OCI-LY1 (cell line): ENCODE measurements around the gene IGF2BP2.

Experiments used
- H2AFZ ChIP-seq: fragments of 200-600 bp; sonication (generic), shearing (Covaris generic); 2 replicates; pipeline ENCODE4 v1.6.0; 2014; ENCODE audit warnings: antibody characterized with exemption, mild to moderate bottlenecking, low read length
- H3F3A ChIP-seq: fragments of 200-600 bp; sonication (generic), shearing (Covaris generic); 2 replicates; pipeline ENCODE4 v1.6.0; 2014; ENCODE audit warnings: mild to moderate bottlenecking, antibody characterized with exemption, low read length, moderate library complexity; ENCODE audit not compliant: insufficient read depth
- H3K27ac ChIP-seq: fragments of 200-600 bp; sonication (generic); 2 replicates; pipeline ENCODE4 v1.5.1; 2014; ENCODE audit warnings: low read length, mixed run types, mild to moderate bottlenecking, low read depth; ENCODE audit not compliant: poor library complexity, severe bottlenecking
- H3K27me3 ChIP-seq: fragments of 200-600 bp; sonication (generic); 2 replicates; pipeline ENCODE4 v1.6.0; 2014; ENCODE audit warnings: antibody characterized with exemption, mild to moderate bottlenecking, low read length, moderate library complexity; ENCODE audit not compliant: insufficient read depth
- H3K36me3 ChIP-seq: fragments of 200-600 bp; sonication (generic); 2 replicates; pipeline ENCODE4 v1.6.1; 2014; ENCODE audit warnings: mild to moderate bottlenecking, antibody characterized with exemption, low read length, moderate library complexity, mixed read lengths; ENCODE audit not compliant: insufficient read depth
- H3K4me1 ChIP-seq: fragments of 200-600 bp; sonication (generic); 2 replicates; pipeline ENCODE4 v1.5.1; 2014; ENCODE audit warnings: mild to moderate bottlenecking, low read length, moderate library complexity; ENCODE audit not compliant: insufficient read depth, severe bottlenecking
- H3K4me2 ChIP-seq: fragments of 200-600 bp; sonication (generic), shearing (Covaris generic); 2 replicates; pipeline ENCODE4 v1.6.1; 2014; ENCODE audit warnings: low read length
- H3K4me3 ChIP-seq: fragments of 200-600 bp; sonication (generic); 2 replicates; pipeline ENCODE4 v1.5.1; 2014; ENCODE audit warnings: low read length, low read depth, mild to moderate bottlenecking, mixed read lengths; ENCODE audit not compliant: poor library complexity, severe bottlenecking
- H3K79me2 ChIP-seq: fragments of 200-600 bp; shearing (Covaris generic); 2 replicates; pipeline ENCODE4 v1.6.1; 2016; ENCODE audit warnings: mixed run types, low read length, mixed read lengths; ENCODE audit not compliant: insufficient read depth
- H3K9ac ChIP-seq: fragments of 200-600 bp; sonication (generic), shearing (Covaris generic); 2 replicates; pipeline ENCODE4 v1.6.1; 2014; ENCODE audit warnings: mild to moderate bottlenecking, low read length, mixed read lengths
- H3K9me2 ChIP-seq: fragments of 200-600 bp; sonication (generic), shearing (Covaris generic); 2 replicates; pipeline ENCODE4 v1.6.1; 2014; ENCODE audit warnings: low read depth, mild to moderate bottlenecking, low read length, mixed read lengths
- H3K9me3 ChIP-seq: fragments of 200-600 bp; shearing (Covaris generic); 2 replicates; pipeline ENCODE4 v1.6.1; 2014; ENCODE audit warnings: low read length, mixed read lengths
- H4K20me1 ChIP-seq: fragments of 200-600 bp; sonication (generic), shearing (Covaris generic); 2 replicates; pipeline ENCODE4 v1.6.0; 2016; ENCODE audit warnings: mild to moderate bottlenecking, low read length; ENCODE audit not compliant: insufficient read depth
- CTCF ChIP-seq: fragments of 200-600 bp; sonication (generic), shearing (Covaris generic); IDR thresholded peaks from 2 replicates; pipeline ENCODE4 v1.5.1; 2017; ENCODE audit warnings: mild to moderate bottlenecking, antibody characterized with exemption, low read length, moderate library complexity, mixed read lengths
- EZH2 ChIP-seq: fragments of 200-600 bp; sonication (generic), shearing (Covaris generic); IDR thresholded peaks from 2 replicates; pipeline ENCODE4 v1.8.0; 2017; ENCODE audit warnings: borderline replicate concordance, mixed run types, mild to moderate bottlenecking, antibody characterized with exemption, low read length, moderate library complexity, mixed read lengths

IGF2BP2 gene

GRCh38 chr3:185825639-185826481 lies 1.0 kb upstream of the IGF2BP2 start:
- H3K4me2 ChIP-seq: peak overlapping the region; percentile 24; the same call in 1 of the 2 replicates
- no peaks in the 10 kb centered on the region for H3K9me2 ChIP-seq
- H3K27ac ChIP-seq: no peak overlapping the region
- H3K36me3 ChIP-seq: no peaks in the 10 kb centered on the region
- H3F3A ChIP-seq: no peaks in the 10 kb centered on the region
- no peak for TF ChIP-seq EZH2
- TF ChIP-seq CTCF: no peak
- no peak overlapping the region for H2AFZ ChIP-seq
- 0 out of 2 replicates have a peak, but pooled peaks cover 2% of the 10 kb centered on the region for H3K9me3 ChIP-seq
- H3K79me2 ChIP-seq: no peaks in the 10 kb centered on the region
- no peaks in the 10 kb centered on the region for H4K20me1 ChIP-seq
- peaks cover 16% of the 10 kb centered on the region for H3K4me1 ChIP-seq
- H3K4me3 ChIP-seq: peak overlapping the region; percentile 40
- H3K27me3 ChIP-seq: peaks cover 7% of the 10 kb centered on the region; the same call in 1 of the 2 replicates
- H3K9ac ChIP-seq: no peak overlapping the region

GRCh38 chr3:185824051-185825005 lies 514 bp downstream of the IGF2BP2 start:
- peaks cover 16% of the 10 kb centered on the region for H3K4me1 ChIP-seq
- no peaks in the 10 kb centered on the region for H3K9me3 ChIP-seq
- H3K36me3 ChIP-seq: no peaks in the 10 kb centered on the region
- H3F3A ChIP-seq: no peaks in the 10 kb centered on the region
- no peak overlapping the region for H2AFZ ChIP-seq
- H3K9ac ChIP-seq: no peak overlapping the region; the same call in 1 of the 2 replicates
- peak overlapping the region; percentile 57 for H3K4me3 ChIP-seq
- H3K27ac ChIP-seq: no peak overlapping the region
- no peaks in the 10 kb centered on the region for H3K9me2 ChIP-seq
- peaks cover 9% of the 10 kb centered on the region for H3K27me3 ChIP-seq
- H4K20me1 ChIP-seq: no peaks in the 10 kb centered on the region; the same call in 1 of the 2 replicates
- TF ChIP-seq CTCF: no peak
- TF ChIP-seq EZH2: no peak
- H3K4me2 ChIP-seq: peak overlapping the region; percentile 73
- no peaks in the 10 kb centered on the region for H3K79me2 ChIP-seq

- Histone ChIP-seq H3K4me3 (peak overlapping the region; percentile 57), H3K4me1 (peaks cover 16% of the 10 kb centered on the region), H3K79me2 (no peaks in the 10 kb centered on the region), H3K27me3 (peaks cover 9% of the 10 kb centered on the region), H4K20me1 (no peaks in the 10 kb centered on the region; the same call in 1 of the 2 replicates), H3K4me2 (peak overlapping the region; percentile 73), H3F3A (no peaks in the 10 kb centered on the region), H2AFZ (no peak overlapping the region), H3K9ac (no peak overlapping the region; the same call in 1 of the 2 replicates), H3K9me2 (no peaks in the 10 kb centered on the region), H3K27ac (no peak overlapping the region), H3K9me3 (no peaks in the 10 kb centered on the region), H3K36me3 (no peaks in the 10 kb centered on the region)
- no peak for TF ChIP-seq CTCF
Measured at GRCh38 chr3:185823078-185824044, 1.5 kb downstream of the IGF2BP2 start.
